Fibroblast of skin of right quadriceps (primary cell): ENCODE measurements around the gene ATP8A1.

Experiments used
- DNase-seq: peaks from one replicate; pipeline ENCODE4 v3.0.0-alpha.2; 2013

Gene ATP8A1

DNA sequence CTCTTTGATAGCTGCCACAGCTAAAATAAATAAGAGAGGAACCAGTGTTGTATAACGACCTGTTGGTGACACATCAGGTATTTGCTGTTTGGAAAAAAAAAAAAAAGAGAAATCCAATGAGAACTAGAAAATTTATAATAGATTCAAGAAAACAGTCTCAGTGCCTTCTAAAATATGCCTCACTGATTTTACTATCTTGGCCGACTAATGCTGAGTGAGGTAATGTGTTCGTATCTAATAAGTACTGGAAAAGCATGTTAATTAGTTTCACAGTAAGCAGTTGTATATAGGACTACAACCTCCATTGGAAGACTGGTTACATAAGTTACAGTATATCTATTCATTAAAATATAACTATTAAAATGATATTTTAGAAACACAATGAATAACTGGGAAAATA lies 32.4 kb downstream of the ATP8A1 start:
- DNase-seq: no peak

DNA sequence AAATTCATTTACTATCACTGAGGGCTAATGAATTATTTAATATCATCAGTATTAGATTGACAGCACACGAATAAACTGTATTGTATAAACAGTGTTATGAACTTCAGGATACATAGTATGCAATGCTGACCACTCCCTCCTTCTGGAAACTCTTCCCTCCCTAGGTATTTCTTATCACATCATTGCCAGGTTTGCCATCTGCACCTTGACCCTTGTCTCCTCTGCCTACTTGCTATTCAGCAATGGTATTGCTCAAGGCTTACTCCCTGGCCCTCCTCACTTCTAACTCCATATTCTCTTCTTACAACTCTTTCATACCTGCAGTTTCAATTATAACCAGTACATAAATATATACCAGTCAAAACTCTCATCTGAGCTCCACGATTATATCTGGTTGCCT lies 38.9 kb downstream of the ATP8A1 start:
- no peak for DNase-seq

DNA sequence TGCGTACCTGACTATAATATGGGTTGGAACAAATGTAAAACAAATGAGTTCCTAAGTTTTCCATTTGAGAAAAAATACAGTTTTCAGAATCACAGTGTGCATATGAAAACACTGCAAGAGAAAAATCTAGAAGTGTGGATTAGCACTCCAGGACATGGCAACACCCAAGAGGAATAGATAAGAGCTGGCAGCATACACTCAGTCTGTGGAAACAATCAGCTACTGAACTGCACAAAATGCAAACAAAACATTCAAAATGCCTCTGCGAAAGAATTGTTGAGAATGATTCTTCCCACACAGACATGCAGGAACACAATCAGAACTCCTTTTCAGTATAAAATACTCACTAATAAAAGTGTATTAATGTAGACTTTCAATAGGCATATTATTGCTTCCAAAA lies 39.9 kb downstream of the ATP8A1 start:
- no peak for DNase-seq

DNA sequence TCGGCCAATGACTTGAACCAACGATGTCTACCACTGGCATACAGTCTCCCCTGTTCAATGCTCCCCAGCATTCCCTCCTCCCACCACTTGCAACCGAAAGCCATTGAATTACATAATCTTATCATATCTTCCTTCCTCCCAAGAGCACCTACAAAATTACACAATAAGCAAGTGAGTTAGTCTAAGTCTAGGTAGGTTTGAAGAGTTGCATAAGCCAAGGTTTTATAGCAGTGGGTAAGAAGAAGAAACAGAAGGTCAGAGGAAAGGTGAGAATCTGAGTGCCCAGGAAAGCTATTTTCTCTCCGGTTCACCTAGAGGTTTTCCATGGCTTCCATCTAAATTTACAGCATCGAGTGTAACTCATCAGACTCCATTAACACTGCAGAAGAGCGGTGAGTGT lies 40.3 kb downstream of the ATP8A1 start:
- no peak for DNase-seq

DNA sequence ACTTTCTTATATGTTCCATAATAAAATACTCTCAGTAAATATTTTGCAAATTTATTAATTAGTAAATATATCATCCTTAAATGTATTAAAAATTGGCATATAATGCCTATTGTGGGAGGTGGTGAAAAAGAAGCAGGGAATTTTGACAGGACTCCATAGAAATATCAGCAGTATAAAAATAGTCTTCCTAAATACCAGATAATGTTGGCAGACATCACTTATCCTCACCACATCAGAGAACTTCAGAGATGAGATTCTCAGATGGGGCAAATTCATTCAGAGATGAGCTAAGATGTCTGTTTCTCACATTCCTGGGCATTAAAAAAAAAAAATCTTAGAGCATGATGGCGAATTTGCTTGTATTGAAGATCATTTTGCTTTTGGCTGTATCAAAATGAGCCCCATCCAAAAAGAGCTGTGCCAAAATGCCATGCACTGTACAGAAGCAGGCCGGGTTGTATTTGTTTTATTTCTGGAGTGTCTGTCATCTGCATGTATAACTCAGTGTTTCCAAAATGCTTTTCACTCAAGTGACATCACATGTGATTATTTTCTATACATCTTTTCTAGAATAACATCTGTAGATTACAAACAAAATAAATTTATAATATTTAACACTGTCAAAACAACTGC lies 41.7 kb downstream of the ATP8A1 start:
- no peak for DNase-seq

DNA sequence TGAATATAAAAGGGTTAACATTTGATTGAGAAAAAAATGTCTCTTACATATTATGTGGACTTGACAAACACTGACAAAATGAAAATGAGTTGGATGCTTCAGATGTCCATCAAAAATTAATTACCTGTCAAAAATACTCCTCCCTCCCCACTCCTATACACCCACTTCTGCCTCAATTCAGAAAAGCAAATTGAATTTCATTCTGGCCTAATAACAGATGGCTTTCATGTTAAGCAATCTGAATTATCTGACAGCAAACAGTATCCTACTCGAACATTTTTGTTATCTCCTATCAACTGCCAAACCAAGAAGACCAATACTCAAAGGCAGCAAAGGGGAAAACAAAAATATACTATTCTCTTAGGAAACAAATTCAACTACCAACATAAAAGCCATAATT lies 44.0 kb downstream of the ATP8A1 start:
- DNase-seq: no peak

DNA sequence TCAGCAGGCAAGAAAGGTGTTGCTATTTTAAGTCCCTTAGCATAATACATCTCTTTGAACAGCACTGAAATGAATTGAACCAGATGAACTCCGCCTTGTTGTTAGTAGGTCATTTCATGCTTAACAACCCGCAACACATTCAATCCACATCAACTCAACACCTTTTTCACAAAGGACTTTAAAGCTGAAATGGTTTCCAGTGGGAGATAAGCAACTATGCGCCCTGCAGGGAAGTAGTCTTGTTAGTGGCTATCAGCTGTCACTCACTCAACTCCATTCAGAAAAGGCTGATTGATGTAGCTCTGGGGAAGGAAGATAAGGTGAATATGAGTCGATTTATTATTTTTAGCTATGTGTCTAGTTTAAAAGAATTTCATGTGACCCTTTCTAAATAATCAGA lies 46.0 kb downstream of the ATP8A1 start:
- DNase-seq: no peak

DNA sequence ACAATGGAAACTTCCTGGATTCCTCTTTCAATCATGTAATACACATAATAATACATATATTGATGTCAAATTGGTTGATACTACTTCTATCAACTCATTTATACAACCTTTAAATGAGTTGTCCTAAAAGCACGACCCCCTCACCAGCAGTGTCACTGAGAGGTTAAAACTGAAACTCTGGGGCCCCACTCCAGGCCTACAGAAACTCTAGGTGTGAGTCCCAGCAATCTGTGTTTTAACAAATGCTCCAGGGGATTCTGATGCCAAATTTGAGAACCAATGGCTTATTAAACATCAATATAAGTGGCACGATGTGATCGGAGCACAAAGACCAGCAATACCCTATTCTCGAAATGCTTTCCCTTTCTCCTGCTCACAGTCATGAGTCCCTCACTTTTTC lies 47.9 kb downstream of the ATP8A1 start:
- no peak for DNase-seq

DNA sequence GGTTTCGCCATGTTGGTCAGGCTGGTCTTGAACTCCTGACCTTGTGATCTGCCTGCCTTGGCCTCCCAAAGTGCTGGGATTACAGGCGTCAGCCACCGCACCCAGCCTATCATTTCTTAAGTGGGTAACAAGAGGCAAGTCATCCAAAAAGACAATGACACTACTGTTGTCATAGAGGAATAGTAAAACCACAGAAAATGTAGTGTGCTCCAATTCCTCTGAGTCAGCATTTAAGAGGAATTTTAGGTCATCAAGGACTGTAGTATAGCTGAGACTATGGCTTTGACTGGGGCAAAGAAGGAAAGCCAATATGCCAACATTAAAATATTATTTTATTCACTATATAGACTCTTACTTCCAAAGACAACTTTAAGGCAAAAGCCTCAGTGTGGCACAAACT lies 48.4 kb downstream of the ATP8A1 start:
- no peak for DNase-seq

DNA sequence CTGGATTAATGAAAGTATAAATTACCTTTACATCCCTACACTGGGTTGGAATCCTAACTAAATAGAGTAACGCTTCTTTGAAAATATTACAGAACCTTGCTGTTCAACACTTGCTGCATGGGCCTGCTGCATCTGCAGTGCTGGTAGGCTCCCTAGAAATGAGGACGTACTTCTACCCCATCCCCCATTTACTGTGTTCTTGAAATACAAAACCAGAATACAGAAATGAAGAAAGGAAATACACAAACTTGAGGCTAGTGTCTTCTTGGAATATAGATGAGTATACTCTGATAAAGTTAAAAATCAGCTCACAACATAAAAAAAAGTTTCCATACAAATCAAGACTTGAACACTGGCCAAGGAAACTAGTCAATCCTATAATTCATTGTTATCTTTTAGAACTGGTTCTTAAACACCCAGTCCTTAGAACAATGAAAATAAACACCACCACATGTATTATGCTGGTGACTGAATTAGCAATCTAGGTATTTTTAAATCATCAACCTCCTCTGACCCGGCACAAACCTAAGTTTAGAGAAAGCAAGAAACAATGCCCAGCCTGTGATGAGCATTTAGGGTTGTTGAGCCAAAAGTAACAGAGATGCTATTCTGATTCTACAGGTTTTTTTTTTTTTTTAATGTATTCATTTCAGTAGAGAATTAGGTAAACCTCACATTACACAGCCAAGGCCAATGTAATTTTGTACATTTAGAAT lies 49.7 kb downstream of the ATP8A1 start:
- DNase-seq: no peak

DNA sequence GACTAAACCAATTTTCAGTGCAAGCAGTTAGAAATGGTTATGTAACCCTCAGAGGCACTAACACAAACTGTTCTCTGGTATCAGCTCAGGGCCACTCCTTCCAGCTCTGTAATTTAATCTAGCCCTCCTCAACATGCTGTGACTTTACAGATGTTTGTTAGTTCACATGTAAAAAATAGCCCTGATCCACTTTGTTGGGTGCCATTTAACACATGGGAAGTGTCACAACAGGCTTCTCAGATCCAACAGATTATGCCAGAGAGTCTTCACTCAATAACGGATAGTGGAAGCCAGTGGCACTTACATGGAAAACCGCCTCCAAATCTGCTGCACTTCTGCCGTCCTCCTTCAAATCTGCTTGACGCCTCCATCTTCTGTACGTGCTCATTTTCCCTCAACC lies 51.6 kb downstream of the ATP8A1 start:
- no peak for DNase-seq

DNA sequence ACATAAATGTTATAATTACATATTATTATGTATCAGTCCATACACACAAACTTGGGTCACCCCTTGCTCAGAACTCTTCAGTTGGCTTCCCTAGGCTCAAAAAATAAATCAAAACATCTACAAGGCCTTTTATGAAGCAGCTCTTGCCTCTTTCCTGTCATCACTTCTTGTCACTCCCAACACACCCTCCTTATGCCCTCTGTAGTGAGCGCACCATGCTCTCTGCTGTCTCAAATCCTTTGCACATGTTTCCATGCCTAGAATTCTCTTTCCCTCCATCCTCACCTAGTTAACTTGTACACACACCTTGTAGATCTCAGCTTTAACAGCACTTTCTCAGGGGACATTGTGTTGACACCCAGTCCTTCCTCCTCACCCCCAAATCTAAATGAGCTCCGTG lies 53.0 kb downstream of the ATP8A1 start:
- no peak for DNase-seq

DNA sequence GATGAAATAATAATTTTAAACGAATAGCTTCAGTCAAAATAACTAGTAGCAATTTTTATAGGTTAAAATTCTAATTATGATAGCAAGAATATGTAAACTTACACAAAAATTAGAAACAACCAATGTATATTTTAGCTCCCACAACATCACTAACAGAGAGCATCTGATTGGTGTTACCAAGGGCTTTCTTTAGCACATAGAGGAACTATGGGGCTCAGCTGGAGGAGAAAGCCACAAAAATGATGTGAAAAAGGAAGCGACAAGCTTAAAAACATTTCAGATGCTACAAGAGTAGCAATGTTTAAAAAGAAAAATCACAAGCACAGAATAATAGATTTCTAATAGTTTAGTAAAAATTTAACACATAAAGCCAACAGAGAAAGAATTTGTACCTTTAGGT lies 56.3 kb downstream of the ATP8A1 start:
- DNase-seq: no peak

DNA sequence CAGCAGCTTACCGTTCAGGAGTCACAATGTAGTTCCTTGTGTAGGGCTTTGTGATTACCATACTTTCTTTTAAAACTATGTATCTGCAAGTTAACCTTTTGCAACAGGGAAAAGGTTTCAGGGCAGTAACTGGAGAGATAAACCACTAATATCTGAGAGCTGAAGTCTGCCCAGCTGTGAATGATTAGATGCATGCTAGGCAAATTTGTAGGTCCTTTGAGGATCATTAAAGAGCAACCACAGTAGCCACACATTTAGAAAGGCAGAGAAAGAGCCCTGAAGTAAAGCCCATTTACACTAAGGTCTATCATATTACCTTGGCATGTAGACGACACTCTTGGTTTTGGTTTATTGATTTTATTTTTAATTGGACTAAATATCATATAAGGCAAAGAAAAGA lies 60.0 kb downstream of the ATP8A1 start:
- peak; percentile 5 for DNase-seq

DNA sequence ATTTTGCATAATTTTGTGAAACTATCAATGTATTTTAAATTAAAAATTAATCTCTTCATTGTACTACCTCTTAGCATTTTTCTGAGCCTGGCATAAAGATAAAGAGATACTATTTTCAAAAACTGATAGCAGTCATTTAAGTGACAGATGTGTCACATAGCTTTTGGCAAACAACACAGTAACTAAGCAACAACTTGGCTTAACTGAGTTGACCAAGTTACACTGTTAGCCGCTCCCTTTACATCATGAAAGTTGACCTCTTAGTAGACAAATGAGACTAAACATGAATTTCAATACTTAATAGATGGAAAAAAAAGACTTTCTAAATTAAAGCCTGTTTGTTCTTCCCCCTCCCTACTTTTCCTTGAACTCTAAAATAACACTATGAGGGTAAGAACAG lies 62.0 kb downstream of the ATP8A1 start:
- no peak for DNase-seq

DNA sequence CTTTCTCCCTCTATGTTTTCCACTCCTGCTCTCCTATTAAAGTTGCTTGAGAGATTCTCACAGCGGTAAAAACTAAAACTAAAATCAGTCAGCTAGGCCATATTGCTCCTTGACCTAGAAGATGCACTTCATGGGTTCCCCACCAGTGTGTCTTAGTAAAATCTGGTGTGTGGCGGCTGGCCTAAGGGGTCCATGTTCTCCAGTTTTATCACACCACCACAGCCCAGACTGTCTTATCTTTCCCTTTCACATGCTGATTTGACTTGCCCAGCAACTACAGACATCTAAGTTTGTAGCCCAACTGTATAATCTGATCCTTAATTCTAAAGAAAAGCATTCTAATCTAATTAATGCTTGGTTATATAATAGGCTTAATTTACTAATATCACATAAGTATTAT lies 68.0 kb downstream of the ATP8A1 start:
- no peak for DNase-seq

DNA sequence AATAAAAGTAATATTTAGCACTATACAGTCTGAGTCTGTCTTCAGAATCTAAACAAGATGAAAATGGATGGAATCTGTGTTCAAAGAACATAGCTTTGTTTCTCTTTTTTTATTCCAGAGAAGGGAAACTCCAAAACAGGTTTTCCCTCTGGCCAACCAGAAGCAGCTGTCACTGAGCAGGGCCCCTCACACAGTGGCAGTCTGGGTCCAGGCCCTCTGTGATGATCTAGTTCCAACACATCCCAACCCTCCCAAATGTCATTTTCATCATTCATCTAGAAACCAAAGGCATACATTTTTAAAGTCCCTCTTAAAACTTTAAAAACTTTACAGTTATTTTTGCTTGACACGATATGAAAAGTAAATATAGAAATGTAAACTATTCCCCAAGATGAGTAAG lies 70.1 kb downstream of the ATP8A1 start:
- DNase-seq: no peak

DNA sequence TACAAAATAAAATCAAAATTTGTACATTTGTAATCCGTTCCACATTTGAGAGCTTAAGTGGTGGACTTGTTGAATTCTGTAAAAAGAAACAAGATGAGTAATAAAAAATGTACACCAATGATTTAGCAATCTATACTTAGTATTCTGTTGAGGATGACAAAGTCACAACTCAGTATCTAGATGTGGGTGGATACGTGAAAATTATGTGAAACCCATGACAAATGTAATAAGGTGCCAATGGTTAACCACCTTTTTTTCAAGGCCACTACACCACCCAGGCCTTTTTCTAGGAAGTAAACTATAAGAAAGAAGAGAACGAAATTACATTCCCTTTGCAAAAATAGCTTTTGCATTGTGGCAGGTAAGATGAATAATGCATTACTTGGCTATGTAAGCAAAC lies 77.0 kb downstream of the ATP8A1 start:
- no peak for DNase-seq

DNA sequence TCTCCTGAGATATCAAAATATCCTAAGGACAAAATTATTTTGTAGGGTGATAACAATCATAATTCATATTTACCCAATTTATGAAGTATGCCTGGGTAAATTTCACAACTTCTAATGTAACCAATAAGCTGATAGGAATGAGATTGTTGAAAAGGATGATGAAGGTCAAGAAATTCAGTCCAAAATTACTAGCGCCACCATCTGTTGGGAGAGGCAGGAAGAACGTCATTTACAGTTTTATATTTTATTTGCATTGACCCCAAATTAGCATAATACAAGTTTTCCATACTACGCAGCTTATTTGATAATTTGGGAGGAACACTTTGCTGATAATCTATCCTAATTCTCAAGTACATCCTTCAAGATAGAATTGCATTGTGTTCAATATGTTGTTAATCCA lies 78.7 kb downstream of the ATP8A1 start:
- DNase-seq: no peak

DNA sequence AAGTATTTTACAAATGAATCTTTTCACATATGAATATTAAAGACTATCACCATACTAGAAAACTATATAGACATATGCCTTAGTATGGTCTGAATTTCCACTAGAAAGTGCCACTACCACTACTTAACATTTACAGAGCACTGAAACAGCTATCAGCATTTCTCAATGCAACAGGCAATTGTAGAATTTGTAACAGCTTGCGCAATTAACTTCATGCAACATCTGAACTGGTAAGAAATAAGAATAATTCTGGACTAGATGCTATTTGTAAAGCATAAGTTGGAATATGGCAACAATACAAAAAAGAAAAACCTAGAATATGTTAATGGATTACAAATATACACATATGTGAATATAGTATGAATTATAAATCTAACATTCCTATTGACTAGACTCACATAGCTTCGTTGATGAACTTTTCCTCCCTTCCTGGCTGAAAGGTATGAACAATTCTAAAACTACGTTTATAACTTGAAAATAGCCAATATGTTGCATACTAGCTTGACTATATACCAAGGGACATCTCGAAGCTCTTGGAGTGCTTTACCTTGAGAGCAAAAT lies 82.0 kb downstream of the ATP8A1 start:
- DNase-seq: no peak

DNA sequence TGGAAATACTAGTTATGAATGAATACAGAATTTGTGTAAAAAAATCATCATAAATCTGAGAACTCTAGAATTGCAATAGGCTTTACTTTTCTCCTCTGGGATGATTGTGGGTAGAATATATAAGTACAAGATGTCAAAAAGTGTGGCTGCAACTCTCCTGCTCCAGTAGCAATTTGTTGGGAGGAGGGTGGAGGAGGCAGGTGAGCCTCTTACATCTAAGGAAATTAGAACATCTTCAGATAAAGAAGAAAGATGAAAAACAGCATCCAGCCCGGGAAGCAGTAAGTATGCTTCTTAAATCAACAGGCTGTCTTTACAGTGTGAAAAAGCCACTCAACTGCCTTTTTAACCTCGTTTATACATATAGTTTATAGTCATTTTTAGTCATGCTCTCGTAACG lies 83.7 kb downstream of the ATP8A1 start:
- DNase-seq: no peak

DNA sequence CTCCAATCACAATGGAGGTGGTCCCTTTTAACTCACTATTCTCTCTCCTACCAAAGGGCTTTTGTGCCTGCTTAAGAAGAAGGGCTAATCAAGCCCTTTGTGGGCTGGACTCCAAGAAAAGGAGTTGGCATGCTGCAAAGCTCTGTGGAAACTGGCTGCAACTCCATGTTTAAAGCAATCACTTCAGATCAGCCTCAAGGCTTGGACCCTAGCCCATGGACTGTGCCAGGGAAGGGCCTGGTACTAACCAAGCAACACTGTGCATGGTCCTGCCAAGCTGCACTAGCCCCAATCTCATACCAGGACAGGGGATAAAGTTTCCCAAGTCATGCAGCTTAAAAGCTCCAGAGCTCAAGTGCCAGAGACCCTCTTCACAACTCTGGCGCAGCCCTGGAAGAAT lies 86.7 kb downstream of the ATP8A1 start:
- no peak for DNase-seq

DNA sequence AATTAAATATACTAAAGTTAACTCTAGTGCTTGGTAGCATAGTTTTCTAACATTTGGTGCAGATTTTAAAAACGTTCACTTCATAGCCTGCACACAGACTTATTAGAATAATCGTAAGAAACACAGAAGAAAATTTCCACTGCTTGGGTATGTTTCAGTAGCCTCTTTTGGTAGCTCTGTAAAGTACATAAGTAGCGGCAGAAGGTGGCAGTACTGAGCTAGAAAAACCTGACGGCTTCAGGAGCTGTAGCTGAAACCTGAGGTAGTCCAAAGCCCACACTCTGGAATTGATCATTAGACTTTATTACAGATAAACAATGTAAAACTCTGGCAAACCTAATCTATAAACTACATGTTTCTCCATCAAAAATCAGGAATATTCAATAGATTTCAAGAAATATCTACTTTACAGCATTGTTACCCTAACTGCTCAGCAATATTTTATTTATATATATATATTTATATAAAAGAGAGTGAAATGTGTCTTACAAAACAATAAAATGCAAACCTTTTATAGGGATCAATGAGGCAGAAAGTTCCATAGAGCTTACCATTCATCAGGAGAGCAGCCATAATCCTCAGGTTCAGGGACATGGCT lies 88.2 kb downstream of the ATP8A1 start:
- DNase-seq: peak; percentile 54

DNA sequence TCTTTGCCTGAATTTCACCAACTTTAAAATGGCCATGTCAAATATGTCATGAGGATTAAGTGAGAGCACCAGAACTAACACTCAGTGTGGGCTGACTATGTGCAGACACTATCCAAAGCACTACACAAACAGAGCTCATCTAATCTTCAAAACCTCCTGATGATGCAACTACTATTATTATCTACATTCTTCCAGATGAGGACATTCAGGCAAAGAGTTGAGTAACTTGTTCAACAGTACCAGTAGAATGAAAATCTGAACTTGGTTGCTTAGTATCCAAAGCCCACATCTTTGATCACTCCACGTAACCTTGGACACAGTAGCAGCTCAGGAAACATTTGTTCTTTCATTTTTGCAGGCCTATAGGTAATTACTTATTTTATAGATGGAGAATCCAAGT lies 90.1 kb downstream of the ATP8A1 start:
- no peak for DNase-seq
